ENCODE measurements around the gene RPL23.

Gene RPL23

DNA sequence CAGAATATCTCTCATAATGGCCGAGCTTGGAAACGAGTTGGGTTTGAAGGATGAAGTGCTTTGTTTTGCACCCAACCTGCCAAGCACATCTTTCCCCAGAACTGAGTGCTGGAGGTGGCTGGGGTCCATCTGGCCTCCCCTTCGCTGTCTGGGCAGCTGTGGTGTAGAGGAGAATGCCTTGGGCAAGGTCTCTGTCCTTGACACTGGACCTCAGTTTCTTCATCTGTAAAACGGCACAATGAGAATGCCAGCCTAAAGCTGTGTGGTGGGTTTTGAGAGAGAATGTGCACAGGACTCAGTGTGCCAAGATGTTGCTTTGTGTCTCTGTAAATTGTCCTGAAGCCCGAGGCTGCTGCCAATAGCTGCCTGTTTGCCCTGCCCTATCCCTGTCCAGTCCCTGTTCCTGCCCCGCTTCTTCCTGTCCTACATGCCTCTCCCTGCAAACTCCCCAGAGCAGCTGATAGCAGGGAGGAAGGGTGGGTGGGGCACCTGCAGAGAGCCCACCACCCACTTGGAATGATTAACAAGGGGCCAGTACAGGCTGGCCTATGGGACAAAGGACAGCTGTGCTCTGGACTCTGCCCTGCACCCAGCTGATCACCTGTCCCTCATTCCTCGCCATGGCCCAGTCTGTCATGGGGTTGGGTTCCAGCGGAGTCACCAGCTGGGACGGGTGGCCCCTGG is 31.7 kb upstream of the RPL23 start:
- TF ChIP-seq, protein P1, sequence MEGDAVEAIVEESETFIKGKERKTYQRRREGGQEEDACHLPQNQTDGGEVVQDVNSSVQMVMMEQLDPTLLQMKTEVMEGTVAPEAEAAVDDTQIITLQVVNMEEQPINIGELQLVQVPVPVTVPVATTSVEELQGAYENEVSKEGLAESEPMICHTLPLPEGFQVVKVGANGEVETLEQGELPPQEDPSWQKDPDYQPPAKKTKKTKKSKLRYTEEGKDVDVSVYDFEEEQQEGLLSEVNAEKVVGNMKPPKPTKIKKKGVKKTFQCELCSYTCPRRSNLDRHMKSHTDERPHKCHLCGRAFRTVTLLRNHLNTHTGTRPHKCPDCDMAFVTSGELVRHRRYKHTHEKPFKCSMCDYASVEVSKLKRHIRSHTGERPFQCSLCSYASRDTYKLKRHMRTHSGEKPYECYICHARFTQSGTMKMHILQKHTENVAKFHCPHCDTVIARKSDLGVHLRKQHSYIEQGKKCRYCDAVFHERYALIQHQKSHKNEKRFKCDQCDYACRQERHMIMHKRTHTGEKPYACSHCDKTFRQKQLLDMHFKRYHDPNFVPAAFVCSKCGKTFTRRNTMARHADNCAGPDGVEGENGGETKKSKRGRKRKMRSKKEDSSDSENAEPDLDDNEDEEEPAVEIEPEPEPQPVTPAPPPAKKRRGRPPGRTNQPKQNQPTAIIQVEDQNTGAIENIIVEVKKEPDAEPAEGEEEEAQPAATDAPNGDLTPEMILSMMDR (IDR thresholded peaks at IDR 0.05; ENCODE audit: low read depth, low read length): no peak
- no peak overlapping the region for H3K4me3 ChIP-seq (replicated peaks in 1 of 2; ENCODE audit: low read depth in 2 of 2, low read length in 2 of 2)
- DNase-seq (ENCODE audit: low read depth in 2 of 2): no peak

DNA sequence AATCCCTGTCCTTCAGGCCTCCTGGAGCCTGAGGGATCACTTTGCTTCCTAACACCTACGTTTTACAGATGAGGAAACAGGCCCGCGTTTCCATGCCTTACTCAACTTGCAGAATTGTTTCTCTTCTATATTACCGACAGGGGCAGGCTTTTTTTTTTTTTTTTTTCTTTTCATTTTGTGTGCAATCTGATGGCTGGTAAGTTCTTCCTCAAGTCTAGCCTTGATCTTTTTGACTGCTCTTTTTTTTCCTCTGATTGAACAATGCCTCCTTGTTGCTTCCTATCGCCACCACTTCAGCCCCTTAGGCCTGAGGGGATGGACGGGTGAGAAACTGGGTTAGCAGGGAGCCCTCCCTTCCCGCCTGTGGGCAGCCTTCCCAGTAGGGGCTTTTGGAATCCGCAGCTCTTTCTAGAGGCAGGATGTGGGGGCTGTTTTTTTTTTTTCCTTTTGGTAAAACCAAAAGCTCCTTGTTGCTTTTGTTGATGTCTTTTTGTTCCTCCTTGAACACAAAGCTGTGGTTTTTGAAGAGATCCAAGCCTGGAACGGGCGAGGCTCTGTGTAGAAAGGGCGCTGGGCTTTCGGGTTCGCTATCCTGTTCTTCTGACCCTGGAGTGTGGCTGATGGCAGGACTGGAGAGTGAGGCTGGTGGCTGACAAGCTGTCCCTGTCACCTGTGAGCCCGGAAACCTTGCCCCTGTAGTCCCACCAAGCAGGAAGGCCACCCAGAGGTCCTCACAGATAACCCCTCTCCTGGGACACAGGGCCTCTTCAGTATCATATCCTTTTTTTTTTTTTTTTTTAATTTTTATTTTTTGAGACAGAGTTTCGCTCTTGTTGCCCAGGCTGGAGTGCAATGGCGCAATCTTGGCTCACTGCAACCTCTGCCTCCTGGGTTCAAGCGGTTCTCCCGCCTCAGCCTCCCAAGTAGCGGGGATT is 30.3 kb upstream of the RPL23 start:
- TF ChIP-seq, protein P1 (IDR thresholded peaks at IDR 0.05; ENCODE audit: low read depth, low read length): peak; percentile 21
- no peak overlapping the region for H3K4me3 ChIP-seq (replicated peaks in 1 of 2; ENCODE audit: low read depth in 2 of 2, low read length in 2 of 2)
- peak; percentile 54 to 56 for DNase-seq (ENCODE audit: low read depth in 2 of 2)

DNA sequence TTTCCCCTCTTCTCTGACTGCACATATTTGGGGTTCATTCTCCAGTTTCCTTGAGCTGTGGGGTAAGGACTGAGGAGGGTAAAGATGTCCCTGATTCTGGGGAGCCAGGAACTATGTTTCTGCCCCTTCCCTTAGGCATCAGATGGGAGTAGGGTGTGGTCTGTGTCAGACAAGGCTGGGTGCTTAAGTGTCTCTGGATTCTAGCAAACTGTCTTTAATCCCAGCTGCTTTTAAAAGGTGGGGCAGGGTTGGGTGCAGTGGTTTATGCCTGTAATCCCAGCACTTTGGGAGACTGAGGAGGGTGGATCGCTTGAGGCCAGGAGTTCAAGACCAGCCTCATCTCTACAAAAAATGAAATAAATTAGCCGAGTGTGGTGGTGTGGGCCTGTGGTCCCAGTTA is 29.3 kb upstream of the RPL23 start:
- TF ChIP-seq, protein P1 (IDR thresholded peaks at IDR 0.05; ENCODE audit: low read depth, low read length): no peak
- H3K4me3 ChIP-seq (replicated peaks in 1 of 2; ENCODE audit: low read depth in 2 of 2, low read length in 2 of 2): no peak overlapping the region

DNA sequence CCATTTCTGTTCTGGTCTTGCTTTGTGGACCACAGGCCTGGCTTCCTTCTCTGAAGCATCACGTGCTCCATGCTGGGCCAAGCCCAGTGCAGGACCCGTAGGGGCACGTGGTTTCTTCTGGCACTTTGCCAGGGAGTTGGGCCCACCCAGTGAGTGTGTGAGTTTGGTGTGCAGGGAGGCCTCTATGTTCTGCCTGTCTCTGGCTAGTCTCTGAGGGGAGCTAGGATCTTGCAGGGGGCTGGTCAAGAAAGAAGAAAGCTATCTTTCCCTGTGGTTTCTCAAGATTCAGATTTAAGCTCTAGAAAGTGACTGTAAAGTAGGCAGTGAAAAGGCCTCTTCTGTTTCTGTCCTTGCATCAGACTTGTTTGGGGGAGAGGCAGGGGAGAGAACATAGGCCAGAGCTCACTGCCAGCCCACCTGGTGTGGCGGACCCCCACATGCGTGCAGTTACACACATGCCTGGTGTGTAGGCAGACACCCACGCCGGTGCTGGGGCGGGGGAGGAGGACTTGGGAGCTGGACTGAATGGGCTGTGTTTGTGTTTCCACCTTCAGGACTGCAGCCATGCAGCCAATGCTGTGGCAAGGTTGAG is 28.2 kb upstream of the RPL23 start:
- H3K4me3 ChIP-seq (replicated peaks in 1 of 2; ENCODE audit: low read depth in 2 of 2, low read length in 2 of 2): peak overlapping the region in 1 of 2 donors; percentile 4
- TF ChIP-seq, protein P1 (IDR thresholded peaks at IDR 0.05; ENCODE audit: low read depth, low read length): no peak
- peak; percentile 75 to 94 for DNase-seq (ENCODE audit: low read depth in 2 of 2)

More for the DNA sequence above, 29.3 kb upstream of the RPL23 start:
- DNase-seq (ENCODE audit: low read depth in 2 of 2): no peak

DNA sequence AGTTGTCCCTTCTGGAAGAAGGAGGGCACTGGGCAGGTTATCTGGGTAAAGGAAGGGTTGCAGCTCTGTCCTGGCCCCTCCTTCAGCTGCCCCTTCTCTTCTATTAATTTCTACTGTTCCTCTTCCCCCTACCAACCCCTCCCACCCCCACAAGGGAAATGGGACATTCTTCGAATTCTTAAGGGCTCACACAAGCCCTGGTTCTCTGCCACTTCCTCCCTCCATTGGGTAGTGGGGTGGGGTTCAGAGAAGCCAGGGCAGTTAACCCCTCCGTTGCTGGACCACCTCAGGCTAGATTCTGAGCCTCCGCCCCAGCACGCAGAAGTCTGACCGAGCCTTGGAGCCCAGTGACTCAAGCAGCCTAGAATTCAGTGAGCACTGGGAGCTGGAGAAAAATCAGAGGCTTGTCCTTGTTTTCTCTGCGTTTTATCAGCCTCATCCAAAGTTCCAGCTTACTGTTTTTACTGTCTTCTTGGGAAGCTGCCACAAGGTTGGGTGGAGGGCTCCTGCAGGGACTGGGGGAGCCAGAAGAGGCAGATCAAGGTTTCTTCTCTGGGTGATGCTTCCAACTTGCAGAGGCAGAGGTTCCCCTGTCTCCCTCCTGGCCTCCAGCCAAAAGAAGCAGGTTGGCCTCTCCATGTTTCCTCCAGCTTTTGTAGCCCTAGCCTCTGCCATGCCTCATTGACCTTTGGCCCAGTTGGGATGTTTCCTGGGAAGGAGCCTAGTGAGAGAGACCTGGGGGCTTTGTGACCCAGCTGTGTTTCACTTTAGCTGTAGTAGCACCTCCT is 26.6 kb upstream of the RPL23 start:
- H3K4me3 ChIP-seq (replicated peaks in 1 of 2; ENCODE audit: low read depth in 2 of 2, low read length in 2 of 2): peak overlapping the region in 1 of 2 donors; percentile 11
- TF ChIP-seq, protein P1 (IDR thresholded peaks at IDR 0.05; ENCODE audit: low read depth, low read length): no peak
- DNase-seq (ENCODE audit: low read depth in 2 of 2): peak; percentile 87 to 90
